CD14-positive monocyte (primary cell): ENCODE measurements around the gene MISP. TPM values are rescaled to one million over a fixed set of nuclear protein-coding genes. Genes with fewer than 3 reads are reported as not detected.

ENCODE experiments used
- DNase-seq, 3 donors: peaks; one replicate each; pipeline ENCODE4 v3.0.0-alpha.2; 2011 to 2022
- H2AFZ ChIP-seq: 2 replicates; pipeline ENCODE4 v1.6.0; 2012; ENCODE audit warnings: mild to moderate bottlenecking, low read depth, low read length, inconsistent platforms; ENCODE audit not compliant: insufficient read depth, poor library complexity, severe bottlenecking
- H3K27ac ChIP-seq, 2 donors: 1 replicate in 1 of 2; 2 replicates in 1 of 2; pipeline ENCODE4 v1.5.1; 2012 to 2013; ENCODE audit warnings: low read length in 2 of 2, control low read depth in 1 of 2, inconsistent platforms in 1 of 2, low read depth in 1 of 2, mild to moderate bottlenecking in 1 of 2
- H3K27me3 ChIP-seq, 2 donors: one replicate each; pipeline versions ENCODE4 v1.6.0 to v1.6.1; 2011 to 2013; ENCODE audit warnings: low read length in 2 of 2; ENCODE audit not compliant: control insufficient read depth in 2 of 2, insufficient read depth in 2 of 2
- H3K36me3 ChIP-seq, 2 donors: replicated peaks in 1 of 2; 1 replicate in 1 of 2; 2 replicates in 1 of 2; pipeline versions ENCODE4 v1.5.1 to v1.6.1; 2012 to 2013; ENCODE audit warnings: low read length in 2 of 2, control low read depth in 1 of 2, inconsistent platforms in 1 of 2, mild to moderate bottlenecking in 1 of 2; ENCODE audit not compliant: insufficient read depth in 2 of 2, control insufficient read depth in 1 of 2
- H3K4me1 ChIP-seq, 2 donors: 1 replicate in 1 of 2; 2 replicates in 1 of 2; pipeline versions ENCODE4 v1.5.1 to v1.6.1; 2012 to 2013; ENCODE audit warnings: low read length in 2 of 2, control low read depth in 1 of 2, inconsistent platforms in 1 of 2, mild to moderate bottlenecking in 1 of 2, moderate library complexity in 1 of 2; ENCODE audit not compliant: insufficient read depth in 2 of 2, control insufficient read depth in 1 of 2
- H3K4me2 ChIP-seq: replicated peaks from 2 replicates; pipeline ENCODE3; 2012; ENCODE audit warnings: low read length, moderate library complexity, mild to moderate bottlenecking; ENCODE audit not compliant: poor library complexity, severe bottlenecking; ENCODE audit errors: extremely low read depth
- H3K4me3 ChIP-seq, 3 experiments: fragments of 200-600 bp in 1 of 3; sonication (generic) in 1 of 3; replicated peaks in 1 of 3; 1 replicate in 2 of 3; 2 replicates in 1 of 3; pipeline ENCODE4 v1.5.1; 2011 to 2013; ENCODE audit warnings: low read length in 3 of 3, mild to moderate bottlenecking in 3 of 3, control low read depth in 2 of 3, low read depth in 2 of 3, inconsistent platforms in 1 of 3, moderate library complexity in 1 of 3
- H3K79me2 ChIP-seq: 2 replicates; pipeline ENCODE4 v1.6.0; 2012; ENCODE audit warnings: mild to moderate bottlenecking, control low read depth, inconsistent platforms, low read length, moderate library complexity; ENCODE audit not compliant: insufficient read depth
- H3K9ac ChIP-seq: 2 replicates; pipeline ENCODE4 v1.6.0; 2017; ENCODE audit warnings: low read length, mild to moderate bottlenecking; ENCODE audit not compliant: insufficient read depth, poor library complexity, severe bottlenecking
- H3K9me3 ChIP-seq, 2 donors: replicated peaks in 1 of 2; 1 replicate in 1 of 2; 2 replicates in 1 of 2; pipeline versions ENCODE4 v1.5.1 to v1.6.1; 2012 to 2013; ENCODE audit warnings: low read length in 2 of 2, control low read depth in 1 of 2; ENCODE audit not compliant: control insufficient read depth in 1 of 2, insufficient read depth in 1 of 2
- H4K20me1 ChIP-seq: 2 replicates; pipeline ENCODE4 v1.6.0; 2012; ENCODE audit warnings: mild to moderate bottlenecking, low read length, control low read depth, moderate library complexity; ENCODE audit not compliant: insufficient read depth
- H3K27ac Mint-ChIP-seq, 7 donors: one replicate each; pipeline ENCODE4 v1.8.0; 2020; ENCODE audit warnings: mild to moderate bottlenecking in 7 of 7, mixed read lengths in 7 of 7, moderate library complexity in 6 of 7, inconsistent platforms in 2 of 7
- H3K27me3 Mint-ChIP-seq, 3 donors: one replicate each; pipeline ENCODE4 v1.8.0; 2021 to 2022; ENCODE audit warnings: low read depth in 3 of 3, mild to moderate bottlenecking in 3 of 3, mixed read lengths in 3 of 3, moderate library complexity in 3 of 3, inconsistent platforms in 1 of 3
- H3K36me3 Mint-ChIP-seq, 2 donors: one replicate each; pipeline ENCODE4 v1.8.0; 2020; ENCODE audit warnings: mixed read lengths in 2 of 2, inconsistent platforms in 1 of 2, mild to moderate bottlenecking in 1 of 2
- H3K4me1 Mint-ChIP-seq: one replicate; pipeline ENCODE4 v1.8.0; 2020; ENCODE audit warnings: mild to moderate bottlenecking, mixed read lengths
- H3K4me3 Mint-ChIP-seq, 2 donors: one replicate each; pipeline ENCODE4 v1.8.0; 2020; ENCODE audit warnings: mild to moderate bottlenecking in 2 of 2, mixed read lengths in 2 of 2, moderate library complexity in 1 of 2
- H3K9me3 Mint-ChIP-seq, 7 donors: one replicate each; pipeline ENCODE4 v1.8.0; 2020 to 2022; ENCODE audit warnings: mixed read lengths in 7 of 7, mild to moderate bottlenecking in 6 of 7, moderate library complexity in 6 of 7, inconsistent platforms in 2 of 7
- CTCF ChIP-seq: fragments of 200-600 bp; IDR thresholded peaks from one replicate; pipeline ENCODE4 v1.8.0; 2022; ENCODE audit warnings: antibody characterized with exemption, mild to moderate bottlenecking
- WGBS: methylation state at CpG from one replicate; pipeline ENCODE4 v1.1.5; 2013; ENCODE audit warnings: missing lambda C conversion rate; ENCODE audit not compliant: insufficient coverage; 5-methylcytosine and 5-hydroxymethylcytosine counted together
- intact Hi-C, 2 donors: fragments of 100-400 bp; cut with micrococcal nuclease; formaldehyde crosslinking; loops; one replicate each; pipeline versions ENCODE4 v1.15.0 to v1.15.1; 2023
- polyA plus RNA-seq, 3 donors: library from polyadenylated mRNA; depleted of rRNA in 1 of 3; unstranded in 2 of 3; stranded (reverse) in 1 of 3; fragments of 300-500 nt in 2 of 3; fragments of >200 nt in 1 of 3; fragmentation: Illumina TruSeq in 2 of 3; gene quantifications; 1 replicate in 2 of 3; 2 replicates in 1 of 3; pipeline ENCODE4 v1.2.3, GENCODE V29; 2012 to 2021

The MISP gene
- polyA plus RNA-seq, 3 donors, result not detected

- 100% methylated on average over 2 of the region's 13 CpGs for WGBS
- H3K4me1 ChIP-seq, result peaks cover 10 to 16% of the 10 kb centered on the region in 2 donors
- H3K9me3 ChIP-seq, result no peaks in the 10 kb centered on the region
- Mint-ChIP-seq H3K27me3 (peaks cover 18 to 55% (median 31%) of the 10 kb centered on the region in 3 donors), H3K36me3 (peaks cover 0 to 2% of the 10 kb centered on the region in 2 donors), H3K4me3 (no peak overlapping the region), H3K9me3 (peaks cover 0 to 9% (median 0%) of the 10 kb centered on the region in 7 donors), H3K4me1 (peaks cover 8% of the 10 kb centered on the region), H3K27ac (no peak overlapping the region)
- peaks cover 7 to 22% of the 10 kb centered on the region in 2 donors for H3K27me3 ChIP-seq
- no peaks in the 10 kb centered on the region for H3K36me3 ChIP-seq
- DNase-seq, result no peak
- H4K20me1 ChIP-seq, result no peaks in the 10 kb centered on the region
- no peak overlapping the region for H3K27ac ChIP-seq
- no peaks in the 10 kb centered on the region for H3K79me2 ChIP-seq
- intact Hi-C loops, result no loop called here
- no peak for TF ChIP-seq CTCF
- H3K4me2 ChIP-seq, result no peak overlapping the region
- no peak overlapping the region for H2AFZ ChIP-seq
- H3K9ac ChIP-seq, result no peak overlapping the region
- no peak overlapping the region for H3K4me3 ChIP-seq
Measured at GRCh38 chr19:723247-723646, 27.7 kb upstream of the MISP start.

- H3K36me3 ChIP-seq, result no peaks in the 10 kb centered on the region
- DNase-seq, result no peak
- no peak overlapping the region for H3K4me3 ChIP-seq
- no peak overlapping the region for H3K27ac Mint-ChIP-seq
- H3K27me3 Mint-ChIP-seq, result peaks cover 13 to 52% (median 26%) of the 10 kb centered on the region in 3 donors
- intact Hi-C loops, result no loop called here
- H3K9me3 Mint-ChIP-seq, result peaks cover 0 to 7% (median 0%) of the 10 kb centered on the region in 7 donors
- H3K4me2 ChIP-seq, result no peak overlapping the region
- H3K4me1 ChIP-seq, result peaks cover 10 to 12% of the 10 kb centered on the region in 2 donors
- H3K4me1 Mint-ChIP-seq, result peaks cover 5% of the 10 kb centered on the region
- peaks cover 7 to 19% of the 10 kb centered on the region in 2 donors for H3K27me3 ChIP-seq
- no peak overlapping the region for H3K9ac ChIP-seq
- peaks cover 0 to 2% of the 10 kb centered on the region in 2 donors for H3K36me3 Mint-ChIP-seq
- WGBS, result 92% methylated on average over 11 of the region's 18 CpGs
- no peak for TF ChIP-seq CTCF
- H4K20me1 ChIP-seq, result no peaks in the 10 kb centered on the region
- H2AFZ ChIP-seq, result no peak overlapping the region
- H3K4me3 Mint-ChIP-seq, result peak overlapping the region in 1 of 2 donors; percentile 24
- no peaks in the 10 kb centered on the region for H3K9me3 ChIP-seq
- H3K79me2 ChIP-seq, result no peaks in the 10 kb centered on the region
- no peak overlapping the region for H3K27ac ChIP-seq
Measured at GRCh38 chr19:723714-724113, 27.2 kb upstream of the MISP start.
